GM12873 (cell line): ENCODE results near the gene PABPC1L.

Experiments
- TF ChIP-seq, protein P1 (sequence below): IDR thresholded peaks from 2 replicates; pipeline ENCODE4 v1.5.1; 2012; ENCODE audit warnings: low read depth, mild to moderate bottlenecking, moderate library complexity, low read length, control low read depth; ENCODE audit not compliant: insufficient read depth; ENCODE audit errors: missing control alignments

PABPC1L gene

DNA sequence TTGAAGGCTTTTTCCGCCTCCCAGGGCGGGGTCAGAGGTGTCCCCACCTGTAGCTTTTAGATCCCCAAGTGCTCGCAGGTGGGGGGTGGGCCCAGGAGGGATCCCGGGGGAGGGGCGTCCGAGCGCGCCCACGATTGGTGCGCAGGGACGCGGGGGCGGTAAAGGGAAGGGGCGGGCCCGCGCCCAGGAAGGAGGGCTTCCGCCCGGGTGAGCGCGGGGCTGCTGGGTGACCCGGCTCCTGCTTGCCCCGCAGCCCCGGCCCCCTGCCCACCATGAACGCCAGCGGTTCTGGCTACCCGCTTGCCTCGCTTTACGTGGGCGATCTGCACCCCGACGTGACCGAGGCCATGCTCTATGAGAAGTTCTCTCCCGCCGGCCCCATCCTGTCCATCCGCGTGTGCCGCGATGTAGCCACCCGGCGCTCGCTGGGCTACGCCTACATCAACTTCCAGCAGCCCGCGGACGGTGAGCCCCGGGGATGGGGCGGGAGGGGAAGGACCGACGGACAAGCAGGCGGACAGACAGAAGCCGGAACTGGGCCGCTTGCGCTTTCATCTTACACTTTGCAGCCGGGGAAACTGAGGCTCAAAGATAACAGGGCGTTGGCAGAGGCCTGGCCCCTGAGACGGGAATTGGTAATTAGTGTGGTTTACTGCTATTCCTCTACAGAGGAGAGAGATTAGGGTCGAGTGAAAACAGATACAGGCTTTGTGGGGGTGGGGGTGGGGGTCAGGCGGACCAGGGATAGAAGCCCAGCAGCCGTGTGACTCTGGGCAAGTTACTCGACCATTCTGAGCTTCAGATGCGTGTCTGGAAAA is at the start of gene PABPC1L:
PABPC1L (plus strand) TSS at position 189 of the 818 bp plus-strand sequence; CDS start at position 273, 84 bp downstream.
- TF ChIP-seq, protein P1, sequence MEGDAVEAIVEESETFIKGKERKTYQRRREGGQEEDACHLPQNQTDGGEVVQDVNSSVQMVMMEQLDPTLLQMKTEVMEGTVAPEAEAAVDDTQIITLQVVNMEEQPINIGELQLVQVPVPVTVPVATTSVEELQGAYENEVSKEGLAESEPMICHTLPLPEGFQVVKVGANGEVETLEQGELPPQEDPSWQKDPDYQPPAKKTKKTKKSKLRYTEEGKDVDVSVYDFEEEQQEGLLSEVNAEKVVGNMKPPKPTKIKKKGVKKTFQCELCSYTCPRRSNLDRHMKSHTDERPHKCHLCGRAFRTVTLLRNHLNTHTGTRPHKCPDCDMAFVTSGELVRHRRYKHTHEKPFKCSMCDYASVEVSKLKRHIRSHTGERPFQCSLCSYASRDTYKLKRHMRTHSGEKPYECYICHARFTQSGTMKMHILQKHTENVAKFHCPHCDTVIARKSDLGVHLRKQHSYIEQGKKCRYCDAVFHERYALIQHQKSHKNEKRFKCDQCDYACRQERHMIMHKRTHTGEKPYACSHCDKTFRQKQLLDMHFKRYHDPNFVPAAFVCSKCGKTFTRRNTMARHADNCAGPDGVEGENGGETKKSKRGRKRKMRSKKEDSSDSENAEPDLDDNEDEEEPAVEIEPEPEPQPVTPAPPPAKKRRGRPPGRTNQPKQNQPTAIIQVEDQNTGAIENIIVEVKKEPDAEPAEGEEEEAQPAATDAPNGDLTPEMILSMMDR: no peak

DNA sequence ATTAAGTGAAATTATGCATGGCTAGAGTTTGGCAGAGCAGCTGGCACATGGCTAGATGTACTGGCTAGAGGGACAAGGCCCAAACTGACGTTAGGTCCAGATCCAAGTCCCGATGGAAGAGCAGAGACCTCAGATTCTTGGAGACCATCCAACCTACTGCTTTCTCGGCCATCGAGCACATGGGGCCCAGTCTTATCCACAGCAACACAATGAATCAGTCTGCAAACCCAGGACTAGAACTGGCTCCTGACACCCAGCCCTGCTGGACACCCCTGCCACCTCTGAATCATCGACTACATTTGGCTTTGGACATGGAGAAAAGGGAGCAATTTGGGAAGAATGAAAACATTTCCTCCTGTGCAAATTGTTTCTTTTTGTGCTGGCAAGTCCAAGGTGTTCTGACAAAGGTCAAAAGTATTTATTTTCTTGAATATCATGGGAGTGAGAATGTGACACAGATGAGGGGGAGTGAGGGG is 48.3 kb upstream of the PABPC1L start:
- TF ChIP-seq, protein P1: no peak

DNA sequence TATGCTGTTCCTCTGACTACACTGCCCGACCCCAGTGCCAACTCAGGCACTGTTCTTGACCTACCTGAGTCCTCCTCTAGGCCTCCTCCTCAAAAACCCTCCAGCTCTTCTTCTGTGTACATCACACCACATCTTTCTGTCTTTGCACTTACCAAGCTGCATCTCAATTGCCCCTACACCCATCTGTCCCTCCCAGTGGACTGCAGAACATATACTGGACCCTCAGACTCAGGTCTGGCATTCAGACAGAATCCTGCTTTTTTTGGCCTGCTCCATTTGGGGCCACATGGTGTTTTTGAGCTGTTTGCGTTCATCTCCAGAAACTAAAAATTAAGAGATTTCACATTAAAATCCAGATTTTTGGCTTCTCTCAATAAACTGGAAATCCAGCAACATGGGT is 47.6 kb upstream of the PABPC1L start:
- TF ChIP-seq, protein P1: no peak

DNA sequence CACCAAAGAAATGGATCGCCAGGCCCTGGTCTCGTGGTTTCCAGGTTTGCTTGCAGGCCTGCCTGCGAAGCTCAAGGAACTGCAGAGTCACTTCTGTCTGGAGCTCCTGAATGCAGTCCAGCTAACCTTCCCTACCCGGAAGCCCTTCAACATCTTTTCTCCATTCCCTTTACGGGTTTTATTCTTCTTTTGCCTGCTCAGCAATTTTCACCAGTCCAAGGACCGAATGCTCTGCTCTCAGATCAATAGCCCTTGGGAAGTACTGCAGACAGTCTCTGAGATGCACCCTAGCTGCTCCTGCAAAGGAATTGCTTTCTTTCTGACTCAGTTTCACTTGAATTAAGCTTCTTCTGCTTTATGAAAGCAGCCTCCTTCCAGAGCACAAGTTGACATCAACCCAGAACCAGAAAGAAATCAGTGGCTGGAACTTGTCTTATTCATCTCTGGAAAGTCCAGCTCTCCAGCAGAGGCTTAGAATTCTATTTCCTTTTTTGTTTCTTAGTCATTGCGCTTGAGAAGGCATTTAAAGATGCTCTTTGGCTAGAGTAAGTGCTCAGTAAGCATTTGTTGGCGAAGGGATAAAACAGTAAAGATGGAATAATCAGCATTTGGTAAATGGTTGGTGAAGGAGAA is 43.0 kb upstream of the PABPC1L start:
- TF ChIP-seq, protein P1: no peak

DNA sequence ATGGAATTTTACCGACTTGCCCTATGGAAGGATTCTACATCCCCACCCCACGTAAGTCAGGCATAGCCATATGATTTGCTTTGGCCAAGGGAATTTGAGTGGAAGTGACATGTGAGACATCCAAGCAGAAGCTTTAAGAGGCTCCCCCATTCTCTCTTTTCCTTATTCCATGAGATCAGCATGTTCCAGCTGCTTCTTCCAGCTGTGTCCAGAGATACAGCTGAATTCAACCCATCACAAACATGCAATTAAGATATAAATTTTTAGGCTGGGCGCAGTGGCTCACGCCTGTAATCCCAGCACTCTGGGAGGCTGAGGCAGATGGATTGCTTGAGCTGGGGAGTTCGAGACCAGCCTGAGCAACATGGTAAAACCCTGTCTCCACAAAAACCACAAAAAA is 40.4 kb upstream of the PABPC1L start:
- TF ChIP-seq, protein P1: no peak

DNA sequence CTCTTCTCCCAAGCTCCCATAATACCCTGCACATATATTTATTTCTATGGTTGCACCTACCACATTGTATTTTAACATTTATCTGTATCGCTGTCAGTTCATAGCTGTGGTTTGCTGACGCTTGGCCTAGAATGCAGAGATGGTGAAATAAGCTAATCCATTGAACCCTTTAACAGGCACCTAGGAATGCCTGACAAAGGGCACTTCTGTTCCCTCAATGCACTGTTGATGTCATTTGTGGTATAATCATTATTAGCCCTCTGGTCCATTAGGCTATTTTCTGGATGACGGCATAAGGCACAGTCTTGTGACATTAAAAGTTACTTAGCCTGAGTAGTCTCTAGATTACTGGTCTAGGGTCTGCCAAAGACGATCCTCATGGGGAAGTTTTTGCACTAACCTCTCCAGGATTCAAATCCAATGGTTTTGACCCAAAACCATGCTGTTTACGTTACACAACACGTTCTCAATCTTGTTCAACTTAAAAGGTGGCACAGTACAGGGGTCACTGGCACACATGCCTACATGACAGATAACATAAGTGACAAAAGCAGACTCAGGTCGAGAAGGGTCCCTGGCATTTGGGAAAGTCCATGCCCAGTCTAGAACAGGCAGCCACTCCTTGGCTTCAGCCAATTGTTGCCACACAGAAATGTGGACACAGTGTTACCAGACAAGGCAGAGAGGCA is 26.5 kb upstream of the PABPC1L start:
- TF ChIP-seq, protein P1: no peak

DNA sequence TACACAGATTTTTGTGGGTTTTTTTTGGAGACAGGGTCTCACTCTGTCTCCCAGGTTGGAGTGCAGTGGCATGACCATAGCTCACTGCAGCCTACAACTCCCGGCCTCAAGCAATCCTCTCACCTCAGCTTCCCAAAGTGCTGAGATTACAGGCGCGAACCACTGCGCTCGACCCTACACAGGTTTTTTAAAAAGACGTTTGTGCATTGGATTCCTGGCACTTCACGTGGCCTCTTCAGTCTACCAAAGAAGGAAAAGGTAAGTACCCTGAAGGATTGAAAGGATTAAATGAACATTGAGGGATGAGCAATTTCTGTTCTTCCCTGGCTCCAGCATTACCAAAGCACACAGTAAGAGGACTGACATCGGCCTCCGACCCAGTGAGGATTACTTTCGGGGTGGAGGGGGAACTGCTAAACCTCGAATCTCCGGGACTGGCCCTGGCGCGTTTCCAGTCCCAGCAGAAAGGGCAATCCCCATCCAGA is 24.9 kb upstream of the PABPC1L start:
- TF ChIP-seq, protein P1: no peak
